ENCODE data around the gene KYAT1.
"Not testable (repeated sequence)": the region's sequence is repeated elsewhere in the genome, so short reads cannot be mapped to it uniquely, and the experiment has no call there.

Gene KYAT1

GRCh38 chr9:128882677-128883603 lies 1.2 kb upstream of the KYAT1 start:
- peak; percentile 41 for DNase-seq

- no peak for DNase-seq
Measured at GRCh38 chr9:128877852-128878251, 3.9 kb downstream of the KYAT1 start.

GRCh38 chr9:128870941-128871265 lies 10.8 kb downstream of the KYAT1 start:
- not testable (repeated sequence) for DNase-seq

GRCh38 chr9:128870128-128870940 lies 11.4 kb downstream of the KYAT1 start:
- no peak for DNase-seq

GRCh38 chr9:128863647-128864046 lies 18.1 kb downstream of the KYAT1 start:
- peak; percentile 63 for DNase-seq

GRCh38 chr9:128862401-128862851 lies 19.3 kb downstream of the KYAT1 start:
- no peak for DNase-seq

- DNase-seq: no peak
Measured at GRCh38 chr9:128861501-128861900, 20.2 kb downstream of the KYAT1 start.

- no peak for DNase-seq
Measured at GRCh38 chr9:128860937-128861336, 20.8 kb downstream of the KYAT1 start.

- DNase-seq: not testable (repeated sequence)
Measured at GRCh38 chr9:128858476-128858875, 23.3 kb downstream of the KYAT1 start.

- DNase-seq: not testable (repeated sequence)
Measured at GRCh38 chr9:128854454-128854853, 27.3 kb downstream of the KYAT1 start.

GRCh38 chr9:128852646-128853045 lies 29.1 kb downstream of the KYAT1 start:
- not testable (repeated sequence) for DNase-seq

GRCh38 chr9:128851779-128852600 lies 29.8 kb downstream of the KYAT1 start:
- DNase-seq: peak; percentile 56

GRCh38 chr9:128851024-128851423 lies 30.7 kb downstream of the KYAT1 start:
- DNase-seq: not testable (repeated sequence)

GRCh38 chr9:128847803-128848202 lies 33.9 kb downstream of the KYAT1 start:
- no peak for DNase-seq

- no peak for DNase-seq
Measured at GRCh38 chr9:128846680-128847030, 35.1 kb downstream of the KYAT1 start.

- DNase-seq: no peak
Measured at GRCh38 chr9:128845186-128845931, 36.4 kb downstream of the KYAT1 start.

GRCh38 chr9:128843171-128843570 lies 38.6 kb downstream of the KYAT1 start:
- DNase-seq: not testable (repeated sequence)

- no peak for DNase-seq
Measured at GRCh38 chr9:128841694-128842492, 39.9 kb downstream of the KYAT1 start.

GRCh38 chr9:128840524-128840923 lies 41.2 kb downstream of the KYAT1 start:
- DNase-seq: no peak

GRCh38 chr9:128838338-128838737 lies 43.4 kb downstream of the KYAT1 start:
- no peak for DNase-seq

GRCh38 chr9:128836509-128837145 lies 45.1 kb downstream of the KYAT1 start:
- no peak for DNase-seq
